Sigmoid colon (tissue), 4 donors: ENCODE results near the gene RHBDL1.

Source experiments
- EP300 ChIP-seq, 4 donors: sonication (generic); formaldehyde crosslinking; IDR thresholded peaks; one replicate each; pipeline ENCODE4 v1.6.1; 2017; ENCODE audit warnings: antibody characterized with exemption in 4 of 4
- POLR2A ChIP-seq, 2 donors: fragments of 450-650 bp; IDR thresholded peaks; one replicate each; pipeline ENCODE4 v1.6.1; 2016; ENCODE audit warnings: antibody characterized with exemption in 2 of 2, mild to moderate bottlenecking in 2 of 2, moderate library complexity in 2 of 2
- POLR2AphosphoS5 ChIP-seq, 4 donors: sonication (generic); formaldehyde crosslinking; IDR thresholded peaks; one replicate each; pipeline ENCODE4 v1.6.1; 2017; ENCODE audit warnings: antibody characterized with exemption in 4 of 4
- TF ChIP-seq, protein P1 (sequence below), 4 experiments: fragments of 450-650 bp in 3 of 4; fragments of 200-600 bp in 1 of 4; IDR thresholded peaks; one replicate each; pipeline ENCODE4 v1.5.1; 2016 to 2019; ENCODE audit warnings: antibody characterized with exemption in 4 of 4, mild to moderate bottlenecking in 3 of 4, moderate library complexity in 2 of 4

GRCh38 chr16:721765-722540 is 46.5 kb downstream of the RHBDL1 start:
- TF ChIP-seq POLR2A (IDR thresholded peaks at IDR 0.05), result no peak
- TF ChIP-seq, protein P1, sequence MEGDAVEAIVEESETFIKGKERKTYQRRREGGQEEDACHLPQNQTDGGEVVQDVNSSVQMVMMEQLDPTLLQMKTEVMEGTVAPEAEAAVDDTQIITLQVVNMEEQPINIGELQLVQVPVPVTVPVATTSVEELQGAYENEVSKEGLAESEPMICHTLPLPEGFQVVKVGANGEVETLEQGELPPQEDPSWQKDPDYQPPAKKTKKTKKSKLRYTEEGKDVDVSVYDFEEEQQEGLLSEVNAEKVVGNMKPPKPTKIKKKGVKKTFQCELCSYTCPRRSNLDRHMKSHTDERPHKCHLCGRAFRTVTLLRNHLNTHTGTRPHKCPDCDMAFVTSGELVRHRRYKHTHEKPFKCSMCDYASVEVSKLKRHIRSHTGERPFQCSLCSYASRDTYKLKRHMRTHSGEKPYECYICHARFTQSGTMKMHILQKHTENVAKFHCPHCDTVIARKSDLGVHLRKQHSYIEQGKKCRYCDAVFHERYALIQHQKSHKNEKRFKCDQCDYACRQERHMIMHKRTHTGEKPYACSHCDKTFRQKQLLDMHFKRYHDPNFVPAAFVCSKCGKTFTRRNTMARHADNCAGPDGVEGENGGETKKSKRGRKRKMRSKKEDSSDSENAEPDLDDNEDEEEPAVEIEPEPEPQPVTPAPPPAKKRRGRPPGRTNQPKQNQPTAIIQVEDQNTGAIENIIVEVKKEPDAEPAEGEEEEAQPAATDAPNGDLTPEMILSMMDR (IDR thresholded peaks at IDR 0.05), result no peak
- no peak for TF ChIP-seq POLR2AphosphoS5 (IDR thresholded peaks at IDR 0.05)
- TF ChIP-seq EP300 (IDR thresholded peaks at IDR 0.05), result no peak
